NCI-H526 treated with DMSO at 0.1 percent for 48 hours (cell line): ENCODE measurements around the gene FERMT3.

Experiments
- DNase-seq: peaks from one replicate; lab custom pipeline; 2025; lab: John Stamatoyannopoulos, UW

FERMT3 gene

GRCh38 chr11:64249563-64250414 lies 43.3 kb downstream of the FERMT3 start:
- peak; percentile 12 for DNase-seq

- no peak for DNase-seq
Observed at GRCh38 chr11:64250415-64251015, 44.0 kb downstream of the FERMT3 start.

- DNase-seq = no peak
Observed at GRCh38 chr11:64251016-64251752, 44.7 kb downstream of the FERMT3 start, which contains the start of gene PLCB3. Gene PLCB3 (plus strand): TSS chr11:64251530. CDS start chr11:64251650, 120 bp downstream.

GRCh38 chr11:64251753-64252002 lies 45.2 kb downstream of the FERMT3 start:
- no peak for DNase-seq

- DNase-seq = no peak
Observed at GRCh38 chr11:64252003-64252872, 45.7 kb downstream of the FERMT3 start.

- DNase-seq = no peak
Observed at GRCh38 chr11:64253043-64253442, 46.5 kb downstream of the FERMT3 start.

GRCh38 chr11:64253481-64253880 lies 47.0 kb downstream of the FERMT3 start:
- DNase-seq = no peak

GRCh38 chr11:64254326-64254725 lies 47.8 kb downstream of the FERMT3 start:
- no peak for DNase-seq

- DNase-seq = no peak
Observed at GRCh38 chr11:64255135-64256128, 48.9 kb downstream of the FERMT3 start.

- no peak for DNase-seq
Observed at GRCh38 chr11:64256300-64256699, 49.8 kb downstream of the FERMT3 start.

- DNase-seq = no peak
Observed at GRCh38 chr11:64258356-64258755, 51.8 kb downstream of the FERMT3 start.

GRCh38 chr11:64258946-64259532 lies 52.5 kb downstream of the FERMT3 start:
- DNase-seq = no peak

GRCh38 chr11:64259533-64260067 lies 53.1 kb downstream of the FERMT3 start:
- DNase-seq = no peak

- no peak for DNase-seq
Observed at GRCh38 chr11:64260147-64260708, 53.7 kb downstream of the FERMT3 start.

- no peak for DNase-seq
Observed at GRCh38 chr11:64261556-64262080, 55.1 kb downstream of the FERMT3 start.

GRCh38 chr11:64262271-64263002 lies 55.9 kb downstream of the FERMT3 start:
- no peak for DNase-seq

GRCh38 chr11:64263021-64263946 lies 56.8 kb downstream of the FERMT3 start:
- DNase-seq = no peak

GRCh38 chr11:64263947-64264317 lies 57.4 kb downstream of the FERMT3 start:
- DNase-seq = no peak
